GM11168 (cell line): ENCODE results near the gene SPATC1L.

ENCODE experiments used
- in situ Hi-C: fragments of 300-500 bp; cut with MboI; formaldehyde crosslinking; loops from one replicate; pipeline ENCODE4 v1.12.0; 2022; ENCODE audit warnings: low sequenced_read_pairs; ENCODE audit not compliant: unreplicated experiment

The SPATC1L gene

DNA sequence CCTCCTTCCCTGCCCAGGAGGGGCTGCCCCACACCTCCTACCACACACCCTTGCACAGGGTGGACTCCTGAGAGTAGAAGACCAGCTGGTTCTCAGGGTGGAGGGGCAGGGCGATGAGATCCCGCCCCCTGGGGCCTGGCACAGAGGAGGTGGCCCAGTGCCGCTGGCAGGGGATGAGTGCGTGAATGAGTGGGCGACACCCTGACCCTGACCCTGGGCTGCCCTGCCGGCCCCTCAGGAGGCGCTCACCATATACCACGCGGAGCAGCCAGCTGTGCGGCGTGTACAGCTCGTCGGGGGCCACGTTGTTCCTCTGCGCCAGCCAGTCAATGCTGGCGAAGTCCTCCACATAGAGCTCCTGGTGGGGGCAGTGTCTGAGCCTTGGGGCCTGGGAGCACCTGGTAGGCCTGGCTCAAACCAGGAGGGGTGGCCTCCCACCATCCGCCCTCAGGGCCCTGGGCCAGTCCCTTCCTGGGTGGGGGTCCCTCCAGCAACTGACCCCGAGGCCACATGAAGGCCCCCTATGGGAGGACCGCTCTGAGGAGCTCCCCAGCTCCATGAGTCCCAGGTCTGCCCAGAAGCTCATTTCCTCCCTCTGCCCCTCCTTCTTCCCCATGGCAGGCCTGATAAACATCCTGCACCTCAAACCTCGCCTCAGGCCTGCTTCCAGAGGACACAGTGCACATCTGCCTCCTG is 31.3 kb upstream of the SPATC1L start:
- in situ Hi-C loops, result no loop called here

DNA sequence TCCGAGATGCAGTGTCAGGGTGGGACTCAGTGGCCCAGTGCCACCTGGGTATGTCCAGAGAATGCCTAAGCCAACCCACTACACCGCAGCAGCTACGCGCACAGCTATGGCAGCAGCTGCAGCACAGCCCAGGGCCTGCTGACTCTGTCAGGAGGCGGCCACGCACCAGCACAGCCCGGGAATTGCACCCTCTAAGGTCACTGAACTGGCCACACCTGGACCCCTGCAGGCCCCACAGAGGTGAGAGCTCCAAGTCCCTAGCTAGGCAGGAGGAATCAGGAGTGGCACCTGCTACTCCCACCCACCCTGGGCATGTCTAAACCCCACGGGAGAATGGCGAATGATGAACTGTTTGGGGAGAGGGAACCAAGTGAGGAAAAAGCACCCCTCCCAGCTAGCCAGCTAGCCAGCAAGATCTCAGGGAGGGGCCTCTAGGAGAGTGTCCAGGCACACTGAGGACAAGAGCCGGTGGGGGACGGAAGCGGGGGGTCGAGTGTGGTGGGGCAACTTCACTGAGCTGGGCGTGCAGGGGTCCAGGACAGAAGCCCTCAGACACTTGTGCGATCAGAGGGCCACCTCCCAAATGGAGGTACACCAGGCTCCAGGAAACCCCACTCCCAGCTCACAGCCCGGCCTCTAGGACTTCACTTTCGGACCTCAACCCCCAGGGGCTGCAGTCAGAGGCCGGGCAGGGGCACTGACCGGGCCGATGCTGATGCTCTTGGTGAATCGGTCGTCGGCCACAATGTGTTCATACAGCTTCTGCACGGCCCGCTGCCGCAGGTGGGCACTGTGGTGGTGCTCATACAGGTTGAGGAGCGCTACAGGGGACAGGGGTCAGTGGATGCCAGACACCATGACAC is 30.4 kb upstream of the SPATC1L start:
- in situ Hi-C loops, result no loop called here

- in situ Hi-C loops, result no loop called here
Observed at GRCh38 chr21:46213620-46214286, 29.5 kb upstream of the SPATC1L start.

GRCh38 chr21:46212721-46213484 is 28.6 kb upstream of the SPATC1L start:
- in situ Hi-C loops, result no loop called here

DNA sequence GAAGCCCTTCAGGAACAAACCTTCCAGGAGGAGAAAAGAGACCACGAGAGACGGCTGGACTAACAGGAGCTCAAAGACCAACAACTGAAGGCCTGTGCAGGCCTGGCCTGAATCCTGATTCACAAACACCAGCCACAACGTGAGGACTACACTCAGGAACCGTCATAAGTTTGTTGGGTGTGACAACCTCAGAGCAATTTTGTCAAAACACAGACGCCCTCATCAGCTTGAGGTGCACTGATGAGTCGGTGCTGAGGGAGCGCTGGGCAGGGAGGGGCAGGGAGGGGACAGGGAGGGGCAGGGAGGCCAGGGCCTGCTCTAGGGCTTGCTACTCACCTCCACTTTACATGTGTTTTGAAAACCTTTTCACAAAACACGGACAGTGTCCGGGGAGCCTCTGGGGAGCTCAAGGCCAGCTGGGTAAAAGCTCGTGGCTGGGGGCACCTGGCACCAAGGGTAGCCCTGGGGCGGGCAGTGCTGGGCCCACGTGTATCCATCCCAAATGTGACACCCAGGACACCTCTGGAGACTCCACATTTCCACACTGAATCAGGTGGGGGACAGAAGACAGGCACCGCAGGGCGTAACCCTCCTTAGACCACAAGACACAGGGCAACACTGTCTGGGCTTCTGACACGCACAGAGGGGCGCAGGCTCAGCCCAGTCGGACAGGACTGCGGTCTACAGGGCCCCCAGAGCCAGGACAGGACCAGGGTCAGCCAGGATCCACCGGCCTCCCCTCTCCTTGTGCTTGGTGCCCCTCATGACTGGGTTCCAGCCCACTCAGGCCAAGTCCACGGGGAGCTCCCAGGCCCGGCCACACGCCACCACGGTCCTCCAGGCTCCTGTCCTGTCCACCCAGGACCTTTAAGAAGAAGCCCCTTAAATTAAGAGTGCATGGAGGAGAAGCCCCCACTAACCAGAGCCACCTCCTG is 27.8 kb upstream of the SPATC1L start:
- in situ Hi-C loops, result no loop called here

GRCh38 chr21:46211376-46211775 is 27.1 kb upstream of the SPATC1L start:
- in situ Hi-C loops, result no loop called here

GRCh38 chr21:46210378-46211136 is 26.3 kb upstream of the SPATC1L start:
- in situ Hi-C loops, result no loop called here

GRCh38 chr21:46208761-46209721 is 24.8 kb upstream of the SPATC1L start:
- in situ Hi-C loops, result no loop called here

- in situ Hi-C loops, result no loop called here
Observed at GRCh38 chr21:46207920-46208591, 23.8 kb upstream of the SPATC1L start.

GRCh38 chr21:46207006-46207919 is 23.0 kb upstream of the SPATC1L start:
- in situ Hi-C loops, result no loop called here

DNA sequence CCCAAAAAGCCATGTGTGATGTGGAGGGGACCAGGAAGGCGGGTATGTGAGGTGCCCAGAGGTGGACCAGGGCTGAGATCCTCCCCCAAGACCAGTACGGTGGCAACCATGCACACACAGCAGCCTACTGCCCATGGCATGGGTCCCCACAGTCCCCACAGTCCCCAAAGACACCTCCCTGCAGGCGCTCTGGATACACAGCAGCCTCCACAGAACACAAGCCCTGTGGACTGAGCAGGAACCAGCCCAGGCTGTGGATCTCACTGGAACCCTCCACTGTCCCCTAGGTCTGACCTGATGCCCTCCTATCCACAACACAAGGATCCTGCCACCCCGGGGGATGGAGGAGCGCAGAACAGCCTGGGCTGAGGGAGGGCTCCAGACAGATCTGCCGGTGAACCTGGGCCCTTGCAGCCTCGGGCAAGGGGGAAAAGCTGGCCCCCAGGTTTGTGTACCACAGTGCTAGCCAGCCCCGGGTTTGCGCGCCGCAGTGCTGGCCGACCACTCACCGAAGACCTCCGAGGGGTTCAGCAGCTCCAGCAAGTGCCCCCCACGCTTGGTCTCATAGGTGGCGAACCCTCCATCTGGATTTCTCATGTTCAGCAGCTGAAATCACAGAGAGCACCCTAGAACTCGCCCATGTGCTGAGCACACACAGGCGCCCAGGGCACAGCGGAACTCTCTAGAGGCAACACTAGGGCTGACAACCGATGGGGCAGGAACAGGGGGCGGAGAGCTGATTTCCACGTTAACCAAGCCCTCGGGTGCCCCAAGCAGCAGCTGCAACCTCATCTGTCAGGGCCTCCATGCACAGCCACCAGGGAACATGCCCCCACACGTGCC is 22.1 kb upstream of the SPATC1L start:
- in situ Hi-C loops, result no loop called here

GRCh38 chr21:46205766-46206162 is 21.5 kb upstream of the SPATC1L start:
- in situ Hi-C loops, result no loop called here

DNA sequence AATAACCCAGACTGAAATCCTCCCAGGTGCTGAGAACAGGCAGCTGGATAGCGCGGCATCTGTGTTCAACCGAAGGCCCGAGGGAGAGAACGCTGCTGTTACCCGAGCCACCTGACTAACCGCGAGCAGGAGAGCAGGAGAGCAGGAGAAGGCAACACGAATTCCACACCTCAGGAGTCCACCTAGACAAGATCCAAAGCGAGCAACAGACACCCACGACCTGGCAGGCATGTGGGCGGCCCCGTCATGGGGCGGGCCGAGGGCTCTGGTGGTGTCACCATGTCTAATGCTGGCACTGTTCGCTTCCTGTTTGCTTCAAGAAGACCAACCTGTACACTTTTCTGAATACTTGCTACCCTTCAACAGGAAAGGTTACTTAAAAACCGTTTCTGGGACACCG is 20.9 kb upstream of the SPATC1L start:
- in situ Hi-C loops, result no loop called here

- in situ Hi-C loops, result no loop called here
Observed at GRCh38 chr21:46203203-46203600, 18.9 kb upstream of the SPATC1L start.

DNA sequence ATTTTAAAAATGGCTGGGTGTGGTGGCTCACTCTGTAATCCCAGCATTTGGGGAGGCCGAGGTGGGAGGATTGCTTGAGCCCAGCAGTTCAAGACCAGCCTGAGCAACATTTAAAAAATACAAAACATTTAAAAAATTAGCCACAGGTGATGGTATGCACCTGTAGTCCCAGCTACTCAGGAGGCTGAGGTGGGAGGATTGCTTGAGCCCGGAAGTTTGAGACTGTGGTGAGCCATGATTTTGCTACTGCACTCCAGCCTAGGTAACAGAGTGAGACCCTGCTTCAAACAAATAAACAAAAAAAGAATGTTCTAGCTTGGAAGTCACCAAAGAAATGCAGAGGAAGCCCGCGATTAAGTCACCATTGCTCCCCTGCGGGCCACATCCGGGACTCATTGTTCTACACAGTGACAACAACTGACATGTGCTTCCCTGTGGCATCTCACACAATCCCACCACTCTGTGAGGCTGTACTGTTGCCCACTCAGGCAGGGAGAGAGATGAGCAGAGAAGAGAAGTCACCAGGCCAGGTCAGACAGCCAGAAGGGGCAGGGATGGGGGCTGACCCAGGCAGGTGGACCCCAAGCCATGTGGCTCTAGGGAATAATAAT is 18.4 kb upstream of the SPATC1L start:
- in situ Hi-C loops, result no loop called here
